Inflammatory macrophage treated with lipopolysaccharide for 4 hours (primary cell): Measurements from ENCODE around the gene INPP5D.
"Not testable (repeated sequence)": the region's sequence is repeated elsewhere in the genome, so short reads cannot be mapped to it uniquely, and the experiment has no call there.

Source experiments
- DNase-seq: peaks from one replicate; pipeline ENCODE4 v3.0.0-alpha.2; 2020

The INPP5D gene

GRCh38 chr2:233099820-233100191, 39.7 kb downstream of the INPP5D start:
- not testable (repeated sequence) for DNase-seq

GRCh38 chr2:233100192-233100998, 40.3 kb downstream of the INPP5D start:
- no peak for DNase-seq

GRCh38 chr2:233101141-233101540, 41.0 kb downstream of the INPP5D start:
- no peak for DNase-seq

- DNase-seq: no peak
Measured at GRCh38 chr2:233101816-233102215, 41.7 kb downstream of the INPP5D start.

- DNase-seq: no peak
Measured at GRCh38 chr2:233105156-233105895, 45.2 kb downstream of the INPP5D start.

GRCh38 chr2:233105930-233106329, 45.8 kb downstream of the INPP5D start:
- no peak for DNase-seq

GRCh38 chr2:233107011-233107410, 46.9 kb downstream of the INPP5D start:
- no peak for DNase-seq

GRCh38 chr2:233107831-233108300, 47.7 kb downstream of the INPP5D start:
- no peak for DNase-seq

- no peak for DNase-seq
Measured at GRCh38 chr2:233108611-233109490, 48.7 kb downstream of the INPP5D start.

GRCh38 chr2:233111427-233111826, 51.3 kb downstream of the INPP5D start:
- DNase-seq: no peak

- DNase-seq: no peak
Measured at GRCh38 chr2:233112329-233112728, 52.2 kb downstream of the INPP5D start.

GRCh38 chr2:233112776-233113452, 52.8 kb downstream of the INPP5D start:
- DNase-seq: no peak

GRCh38 chr2:233114421-233114861, 54.3 kb downstream of the INPP5D start:
- no peak for DNase-seq

GRCh38 chr2:233115121-233115520, 55.0 kb downstream of the INPP5D start:
- DNase-seq: no peak

GRCh38 chr2:233115741-233116140, 55.6 kb downstream of the INPP5D start:
- no peak for DNase-seq

- peak; percentile 65 for DNase-seq
Measured at GRCh38 chr2:233116946-233117345, 56.8 kb downstream of the INPP5D start.

GRCh38 chr2:233117351-233117750, 57.2 kb downstream of the INPP5D start:
- no peak for DNase-seq

- no peak for DNase-seq
Measured at GRCh38 chr2:233117811-233118647, 57.9 kb downstream of the INPP5D start.

- no peak for DNase-seq
Measured at GRCh38 chr2:233118648-233119000, 58.5 kb downstream of the INPP5D start.

- DNase-seq: no peak
Measured at GRCh38 chr2:233119123-233119522, 59.0 kb downstream of the INPP5D start.

GRCh38 chr2:233119806-233120205, 59.7 kb downstream of the INPP5D start:
- no peak for DNase-seq

GRCh38 chr2:233120459-233120858, 60.3 kb downstream of the INPP5D start:
- DNase-seq: no peak
